Muscle of leg (tissue), 11 donors: ENCODE data around the gene ABHD12B. TPM values are rescaled to one million over a fixed set of nuclear protein-coding genes. Genes with fewer than 3 reads are reported as not detected.

Experiments
- DNase-seq: peaks from one replicate; pipeline ENCODE4 v3.0.0; 2013
- H3K27ac ChIP-seq: one replicate; pipeline ENCODE4 v1.5.1; 2013; ENCODE audit warnings: mild to moderate bottlenecking, low read length, control low read depth
- H3K27me3 ChIP-seq: one replicate; pipeline ENCODE4 v1.6.1; 2013; ENCODE audit warnings: low read length; ENCODE audit not compliant: control insufficient read depth, insufficient read depth
- H3K36me3 ChIP-seq: one replicate; pipeline ENCODE4 v1.6.1; 2013; ENCODE audit warnings: low read length; ENCODE audit not compliant: control insufficient read depth, insufficient read depth
- H3K4me1 ChIP-seq: one replicate; pipeline ENCODE4 v1.6.1; 2013; ENCODE audit warnings: low read length; ENCODE audit not compliant: control insufficient read depth, insufficient read depth
- H3K4me3 ChIP-seq: one replicate; pipeline ENCODE4 v1.5.1; 2013; ENCODE audit warnings: low read length, control low read depth
- H3K9me3 ChIP-seq: replicated peaks from 2 replicates; pipeline ENCODE4 v1.6.1; 2013; ENCODE audit warnings: low read depth, low read length; ENCODE audit not compliant: control insufficient read depth
- WGBS: methylation state at CpG from one replicate; pipeline ENCODE4 v1.1.5; 2013; ENCODE audit warnings: missing lambda C conversion rate; ENCODE audit not compliant: insufficient coverage; 5-methylcytosine and 5-hydroxymethylcytosine counted together
- polyA plus RNA-seq, 8 donors: library from polyadenylated mRNA; unstranded; fragments of 120-200 nt; gene quantifications; one replicate each; pipeline versions ENCODE4 v1.2.1 to v1.2.3, GENCODE V29; 2013; ENCODE audit warnings: inconsistent platforms in 1 of 8, low replicate concordance in 1 of 8; ENCODE audit not compliant: insufficient read length in 8 of 8, insufficient read depth in 1 of 8
- total RNA-seq: library from RNA; stranded (reverse); fragments of 120-200 nt; gene quantifications from one replicate; pipeline ENCODE4 v1.2.4, GENCODE V29; 2013

The ABHD12B gene
- total and polyA plus RNA-seq, 9 donors: 0.49 to 1.7 (median 1.3) TPM; not detected in 1

DNA sequence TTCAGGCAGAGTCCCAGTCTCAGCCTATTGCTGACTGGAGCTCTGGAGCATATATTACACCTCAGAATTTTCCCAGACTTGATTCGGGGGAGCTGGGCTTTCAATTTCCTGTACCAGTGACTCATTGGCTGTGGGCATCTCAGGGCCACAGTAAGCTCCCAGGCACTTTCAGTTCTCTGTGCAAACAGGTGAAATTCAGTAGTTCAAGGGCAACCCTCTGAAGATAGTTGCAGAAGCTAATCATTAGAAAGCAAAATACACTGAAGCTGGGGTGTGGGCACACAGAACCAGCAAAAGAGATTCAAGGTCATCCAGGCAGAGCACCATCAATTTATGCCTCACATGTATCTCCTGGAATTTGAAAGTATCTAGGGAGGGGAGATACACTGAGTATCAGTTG lies 32.8 kb upstream of the ABHD12B start:
- Histone ChIP-seq H3K36me3 (no peaks in the 10 kb centered on the region), H3K27ac (no peak overlapping the region), H3K9me3 (no peaks in the 10 kb centered on the region), H3K27me3 (peaks cover 2% of the 10 kb centered on the region), H3K4me1 (no peaks in the 10 kb centered on the region), H3K4me3 (no peak overlapping the region)
- no peak for DNase-seq
- 13% methylated on average over 1 of the region's 1 CpG for WGBS

DNA sequence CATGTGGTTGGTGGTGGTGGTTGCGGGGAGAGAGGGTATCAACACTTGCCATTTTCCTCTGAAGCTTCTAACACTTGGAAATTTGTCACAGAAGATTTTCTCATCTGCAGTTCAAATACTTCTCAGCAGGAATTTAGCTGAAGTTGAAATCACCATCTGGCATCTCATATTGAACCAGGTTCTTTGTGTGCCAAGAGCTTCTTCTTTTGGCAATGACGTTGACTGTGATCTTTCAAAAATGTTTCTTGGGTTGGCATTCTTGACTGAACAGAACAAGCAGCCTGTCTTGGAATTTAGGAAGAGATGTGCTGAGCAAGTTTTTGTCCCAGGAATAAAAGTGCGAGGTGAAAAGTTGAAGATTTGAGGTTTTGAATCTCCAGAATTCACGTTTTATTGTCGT lies 32.2 kb upstream of the ABHD12B start:
- Histone ChIP-seq H3K36me3 (no peaks in the 10 kb centered on the region), H3K27me3 (peaks cover under 1% of the 10 kb centered on the region), H3K4me1 (no peaks in the 10 kb centered on the region), H3K4me3 (no peak overlapping the region), H3K27ac (no peak overlapping the region), H3K9me3 (no peaks in the 10 kb centered on the region)
- 67% methylated on average over 1 of the region's 5 CpGs for WGBS
- peak; percentile 48 for DNase-seq

GRCh38 chr14:50844391-50844790 lies 27.5 kb upstream of the ABHD12B start:
- 100% methylated on average over 1 of the region's 2 CpGs for WGBS
- no peaks in the 10 kb centered on the region for H3K27me3 ChIP-seq
- no peak for DNase-seq
- H3K4me3 ChIP-seq: no peak overlapping the region
- no peaks in the 10 kb centered on the region for H3K4me1 ChIP-seq
- no peak overlapping the region for H3K27ac ChIP-seq
- no peaks in the 10 kb centered on the region for H3K9me3 ChIP-seq
- H3K36me3 ChIP-seq: no peaks in the 10 kb centered on the region

- no CpG with 5 or more reads among the region's 3 CpGs for WGBS
- H3K27ac ChIP-seq: no peak overlapping the region
Measured at GRCh38 chr14:50845166-50845565, 26.7 kb upstream of the ABHD12B start.

GRCh38 chr14:50846226-50846880 lies 25.5 kb upstream of the ABHD12B start:
- Histone ChIP-seq H3K27me3 (no peaks in the 10 kb centered on the region), H3K4me3 (no peak overlapping the region), H3K4me1 (no peaks in the 10 kb centered on the region), H3K27ac (no peak overlapping the region), H3K36me3 (no peaks in the 10 kb centered on the region), H3K9me3 (no peaks in the 10 kb centered on the region)
- DNase-seq: no peak
- WGBS: 91% methylated on average over 8 of the region's 8 CpGs

More at GRCh38 chr14:50845166-50845565, 26.7 kb upstream of the ABHD12B start:
- Histone ChIP-seq H3K27me3 (no peaks in the 10 kb centered on the region), H3K4me3 (no peak overlapping the region), H3K4me1 (no peaks in the 10 kb centered on the region), H3K9me3 (no peaks in the 10 kb centered on the region), H3K36me3 (no peaks in the 10 kb centered on the region)
- no peak for DNase-seq

GRCh38 chr14:50853891-50854290 lies 18.0 kb upstream of the ABHD12B start:
- Histone ChIP-seq H3K27me3 (no peaks in the 10 kb centered on the region), H3K4me1 (no peaks in the 10 kb centered on the region), H3K9me3 (no peaks in the 10 kb centered on the region), H3K27ac (no peak overlapping the region), H3K36me3 (no peaks in the 10 kb centered on the region), H3K4me3 (no peak overlapping the region)
- no peak for DNase-seq

DNA sequence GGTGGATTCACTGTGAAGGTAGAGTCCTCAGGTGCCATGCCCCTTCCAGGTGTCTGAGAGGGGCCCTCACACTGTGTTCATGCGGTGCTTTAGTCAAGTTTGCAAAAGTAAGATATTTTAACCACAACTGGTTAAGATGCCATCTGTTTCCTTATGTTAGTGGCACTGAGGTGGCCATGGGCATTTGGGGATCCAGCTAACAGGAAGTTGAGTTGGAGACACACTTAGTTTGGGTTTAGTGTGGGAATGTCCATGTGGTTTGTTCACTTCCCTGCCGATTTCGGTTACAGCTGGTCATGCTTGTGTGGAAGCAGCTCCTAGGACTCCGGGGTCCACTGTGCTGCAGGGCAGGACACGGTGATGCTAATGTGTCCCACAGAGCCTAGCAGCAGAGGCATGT lies 17.3 kb upstream of the ABHD12B start:
- WGBS: 93% methylated on average over 5 of the region's 5 CpGs
- Histone ChIP-seq H3K4me1 (peaks cover 5% of the 10 kb centered on the region), H3K27ac (no peak overlapping the region), H3K4me3 (no peak overlapping the region), H3K27me3 (no peaks in the 10 kb centered on the region), H3K36me3 (no peaks in the 10 kb centered on the region), H3K9me3 (no peaks in the 10 kb centered on the region)
- no peak for DNase-seq

- no CpG with 5 or more reads among the region's 1 CpG for WGBS
- no peak overlapping the region for H3K27ac ChIP-seq
- peaks cover 12% of the 10 kb centered on the region for H3K4me1 ChIP-seq
- H3K9me3 ChIP-seq: no peaks in the 10 kb centered on the region
- no peaks in the 10 kb centered on the region for H3K36me3 ChIP-seq
- DNase-seq: no peak
- H3K27me3 ChIP-seq: no peaks in the 10 kb centered on the region
- no peak overlapping the region for H3K4me3 ChIP-seq
Measured at GRCh38 chr14:50855558-50855957, 16.3 kb upstream of the ABHD12B start.

GRCh38 chr14:50856660-50857059 lies 15.2 kb upstream of the ABHD12B start:
- no peaks in the 10 kb centered on the region for H3K9me3 ChIP-seq
- peaks cover 12% of the 10 kb centered on the region for H3K4me1 ChIP-seq
- no peak overlapping the region for H3K4me3 ChIP-seq
- H3K27ac ChIP-seq: no peak overlapping the region
- 80% methylated on average over 5 of the region's 5 CpGs for WGBS
- H3K27me3 ChIP-seq: no peaks in the 10 kb centered on the region
- DNase-seq: no peak
- no peaks in the 10 kb centered on the region for H3K36me3 ChIP-seq

- Histone ChIP-seq H3K4me3 (peak overlapping the region; percentile 51), H3K9me3 (no peaks in the 10 kb centered on the region), H3K36me3 (no peaks in the 10 kb centered on the region), H3K4me1 (peaks cover 12% of the 10 kb centered on the region), H3K27ac (peak overlapping the region; percentile 92), H3K27me3 (no peaks in the 10 kb centered on the region)
- DNase-seq: no peak
- WGBS: no CpG with 5 or more reads among the region's 1 CpG
Measured at GRCh38 chr14:50859296-50859624, 12.6 kb upstream of the ABHD12B start.
